SH-SY5Y (cell line): Measurements from ENCODE around the gene MPI.

Experiments used
- GATA2 ChIP-seq: IDR thresholded peaks from 2 replicates; pipeline ENCODE4 v1.6.1; 2011; ENCODE audit warnings: mild to moderate bottlenecking, low read depth, low read length
- GATA3 ChIP-seq: IDR thresholded peaks from 2 replicates; pipeline ENCODE4 v1.6.1; 2011; ENCODE audit warnings: low read depth, mild to moderate bottlenecking, low read length, moderate library complexity

GRCh38 chr15:74951006-74951405 is 61.2 kb downstream of the MPI start:
- TF ChIP-seq GATA2 (no peak), GATA3 (no peak)
